Measurements from ENCODE around the gene USP10. TPM values are rescaled to one million over a fixed set of nuclear protein-coding genes. Genes with fewer than 3 reads are reported as not detected.

Gene USP10
- total RNA-seq, 1 donor from 2014 or later = 100 TPM

DNA sequence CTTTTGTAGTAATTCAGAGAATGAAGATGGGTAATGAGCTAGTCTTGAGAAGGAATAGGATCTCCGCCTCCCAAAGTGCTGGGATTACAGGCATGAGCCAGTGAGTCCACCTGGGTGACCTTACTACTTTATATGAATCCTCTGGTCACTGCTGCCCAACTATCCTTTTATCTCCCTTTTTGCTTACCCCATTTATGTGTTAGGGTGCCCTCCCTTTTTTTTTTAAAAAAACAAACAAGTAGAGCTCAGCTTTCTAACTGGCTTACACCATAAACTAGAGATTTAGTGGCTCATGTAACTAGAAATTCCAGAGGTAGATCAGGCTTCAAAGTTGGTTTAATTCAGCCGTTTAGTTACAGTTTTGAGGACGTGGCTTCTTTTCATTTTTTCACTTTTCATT lies 15.6 kb downstream of the USP10 start:
- TF ChIP-seq, protein P1, sequence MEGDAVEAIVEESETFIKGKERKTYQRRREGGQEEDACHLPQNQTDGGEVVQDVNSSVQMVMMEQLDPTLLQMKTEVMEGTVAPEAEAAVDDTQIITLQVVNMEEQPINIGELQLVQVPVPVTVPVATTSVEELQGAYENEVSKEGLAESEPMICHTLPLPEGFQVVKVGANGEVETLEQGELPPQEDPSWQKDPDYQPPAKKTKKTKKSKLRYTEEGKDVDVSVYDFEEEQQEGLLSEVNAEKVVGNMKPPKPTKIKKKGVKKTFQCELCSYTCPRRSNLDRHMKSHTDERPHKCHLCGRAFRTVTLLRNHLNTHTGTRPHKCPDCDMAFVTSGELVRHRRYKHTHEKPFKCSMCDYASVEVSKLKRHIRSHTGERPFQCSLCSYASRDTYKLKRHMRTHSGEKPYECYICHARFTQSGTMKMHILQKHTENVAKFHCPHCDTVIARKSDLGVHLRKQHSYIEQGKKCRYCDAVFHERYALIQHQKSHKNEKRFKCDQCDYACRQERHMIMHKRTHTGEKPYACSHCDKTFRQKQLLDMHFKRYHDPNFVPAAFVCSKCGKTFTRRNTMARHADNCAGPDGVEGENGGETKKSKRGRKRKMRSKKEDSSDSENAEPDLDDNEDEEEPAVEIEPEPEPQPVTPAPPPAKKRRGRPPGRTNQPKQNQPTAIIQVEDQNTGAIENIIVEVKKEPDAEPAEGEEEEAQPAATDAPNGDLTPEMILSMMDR (IDR thresholded peaks at IDR 0.05; ENCODE audit: partially characterized antibody, unreplicated experiment) = no peak
- Mint-ChIP-seq H3K4me3 (ENCODE audit: unreplicated experiment) (no peak overlapping the region), H3K27me3 (ENCODE audit: unreplicated experiment) (peaks cover 4% of the 10 kb centered on the region), H3K4me1 (ENCODE audit: low read depth, unreplicated experiment) (peaks cover 41% of the 10 kb centered on the region), H3K36me3 (ENCODE audit: unreplicated experiment) (peaks cover 4% of the 10 kb centered on the region), H3K9me3 (ENCODE audit: unreplicated experiment) (peaks cover 10% of the 10 kb centered on the region), H3K27ac (ENCODE audit: unreplicated experiment) (no peak overlapping the region)
- DNase-seq = no peak

- no peak overlapping the region for H3K4me3 Mint-ChIP-seq (ENCODE audit: unreplicated experiment)
- TF ChIP-seq, protein P1 (IDR thresholded peaks at IDR 0.05; ENCODE audit: partially characterized antibody, unreplicated experiment) = no peak
- peaks cover 37% of the 10 kb centered on the region for H3K4me1 Mint-ChIP-seq (ENCODE audit: low read depth, unreplicated experiment)
- peaks cover 10% of the 10 kb centered on the region for H3K9me3 Mint-ChIP-seq (ENCODE audit: unreplicated experiment)
- peaks cover 4% of the 10 kb centered on the region for H3K27me3 Mint-ChIP-seq (ENCODE audit: unreplicated experiment)
- H3K27ac Mint-ChIP-seq (ENCODE audit: unreplicated experiment) = no peak overlapping the region
- peaks cover 4% of the 10 kb centered on the region for H3K36me3 Mint-ChIP-seq (ENCODE audit: unreplicated experiment)
- no peak for DNase-seq
These were observed 16.1 kb downstream of the USP10 start for GRCh38 chr16:84715854-84716253.

GRCh38 chr16:84716740-84717139 lies 16.9 kb downstream of the USP10 start:
- Mint-ChIP-seq H3K36me3 (ENCODE audit: unreplicated experiment) (peaks cover 4% of the 10 kb centered on the region), H3K27me3 (ENCODE audit: unreplicated experiment) (peaks cover 4% of the 10 kb centered on the region), H3K4me3 (ENCODE audit: unreplicated experiment) (no peak overlapping the region), H3K4me1 (ENCODE audit: low read depth, unreplicated experiment) (peaks cover 33% of the 10 kb centered on the region), H3K9me3 (ENCODE audit: unreplicated experiment) (peaks cover 10% of the 10 kb centered on the region), H3K27ac (ENCODE audit: unreplicated experiment) (no peak overlapping the region)
- TF ChIP-seq, protein P1 (IDR thresholded peaks at IDR 0.05; ENCODE audit: partially characterized antibody, unreplicated experiment) = no peak
- DNase-seq = no peak

- TF ChIP-seq, protein P1 (IDR thresholded peaks at IDR 0.05; ENCODE audit: partially characterized antibody, unreplicated experiment) = no peak
- Mint-ChIP-seq H3K27ac (ENCODE audit: unreplicated experiment) (no peak overlapping the region), H3K9me3 (ENCODE audit: unreplicated experiment) (peaks cover 10% of the 10 kb centered on the region), H3K36me3 (ENCODE audit: unreplicated experiment) (peaks cover 4% of the 10 kb centered on the region), H3K27me3 (ENCODE audit: unreplicated experiment) (peaks cover 4% of the 10 kb centered on the region), H3K4me1 (ENCODE audit: low read depth, unreplicated experiment) (peaks cover 33% of the 10 kb centered on the region), H3K4me3 (ENCODE audit: unreplicated experiment) (no peak overlapping the region)
- no peak for DNase-seq
These were observed 17.7 kb downstream of the USP10 start for GRCh38 chr16:84717484-84717883.

- peak overlapping the region; percentile 46 for H3K4me3 Mint-ChIP-seq (ENCODE audit: unreplicated experiment)
- H3K9me3 Mint-ChIP-seq (ENCODE audit: unreplicated experiment) = no peaks in the 10 kb centered on the region
- no peaks in the 10 kb centered on the region for H3K36me3 Mint-ChIP-seq (ENCODE audit: unreplicated experiment)
- peak overlapping the region; percentile 52 for H3K27ac Mint-ChIP-seq (ENCODE audit: unreplicated experiment)
- H3K27me3 Mint-ChIP-seq (ENCODE audit: unreplicated experiment) = peaks cover 4% of the 10 kb centered on the region
- H3K4me1 Mint-ChIP-seq (ENCODE audit: low read depth, unreplicated experiment) = peaks cover 23% of the 10 kb centered on the region
- TF ChIP-seq, protein P1 (IDR thresholded peaks at IDR 0.05; ENCODE audit: partially characterized antibody, unreplicated experiment) = no peak
- no peak for DNase-seq
These were observed 20.4 kb downstream of the USP10 start for GRCh38 chr16:84720177-84720579.

Data from glutamatergic neuron (in vitro differentiated cells).